WTC11 (cell line): ENCODE data around the gene BIRC5.

Experiments used
- CTCF ChIP-seq: fragments of 200-600 bp; IDR thresholded peaks from 2 replicates; pipeline ENCODE4 v1.8.0; 2022; ENCODE audit warnings: antibody characterized with exemption
- ELF4 ChIP-seq: sonication (generic); formaldehyde crosslinking; IDR thresholded peaks from 2 replicates; pipeline ENCODE4 v1.8.1; 2022; ENCODE audit warnings: low read depth, mild to moderate bottlenecking, moderate library complexity, missing genetic modification reagents
- SMAD3 ChIP-seq: sonication (generic); formaldehyde crosslinking; IDR thresholded peaks from 2 replicates; pipeline ENCODE4 v1.8.0; 2022; ENCODE audit warnings: missing genetic modification reagents, mild to moderate bottlenecking, borderline replicate concordance

- TF ChIP-seq ELF4 (CRISPR knock-in tag), result no peak
- no peak for TF ChIP-seq SMAD3 (CRISPR knock-in tag)
- no peak for TF ChIP-seq CTCF
Measured at GRCh38 chr17:78168903-78169793, 44.9 kb upstream of the BIRC5 start.
